ENCODE measurements around the gene SH3PXD2A.

GRCh38 chr10:103580430-103580829, 274.9 kb downstream of the SH3PXD2A start:
- TF ChIP-seq CTCF (conservative IDR thresholded peaks at IDR 0.05) (no peak), ZFX (IDR thresholded peaks at IDR 0.05) (no peak)

All from C4-2B (cell line).